Ovary (tissue), 3 donors: ENCODE data around the gene P2RY6.

Source experiments
- CTCF ChIP-seq, 3 donors: fragments of 450-650 bp in 2 of 3; fragments of 200-600 bp in 1 of 3; IDR thresholded peaks; one replicate each; pipeline versions ENCODE4 v1.5.1 to v1.8.0; 2016 to 2022; ENCODE audit warnings: antibody characterized with exemption in 3 of 3, mild to moderate bottlenecking in 1 of 3
- EP300 ChIP-seq: sonication (generic); formaldehyde crosslinking; IDR thresholded peaks from one replicate; pipeline ENCODE4 v1.6.1; 2017; ENCODE audit warnings: antibody characterized with exemption
- POLR2A ChIP-seq: fragments of 450-650 bp; IDR thresholded peaks from one replicate; pipeline ENCODE4 v1.6.1; 2017; ENCODE audit warnings: antibody characterized with exemption, mild to moderate bottlenecking, moderate library complexity
- donor health status: DM: no; HTN: no; CAD: no.

GRCh38 chr11:73310076-73310475 lies 37.9 kb downstream of the P2RY6 start:
- TF ChIP-seq CTCF (IDR thresholded peaks at IDR 0.05): no peak
- no peak for TF ChIP-seq POLR2A
- TF ChIP-seq EP300: no peak
